Gastroesophageal sphincter (tissue), 4 donors: ENCODE results near the gene LRIG3. TPM values are rescaled to one million over a fixed set of nuclear protein-coding genes. Genes with fewer than 3 reads are reported as not detected.
"Not testable (repeated sequence)": the region's sequence is repeated elsewhere in the genome, so short reads cannot be mapped to it uniquely, and the experiment has no call there.

Experiments used
- ATAC-seq: fragments of 150-250 bp; one replicate; pipeline ENCODE4 v1.9.1; 2016; ENCODE audit warnings: mild to moderate bottlenecking, moderate library complexity
- H3K27ac ChIP-seq, 4 donors: fragments of 200-600 bp; sonication (generic) in 3 of 4; 1 replicate in 3 of 4; 2 replicates in 1 of 4; pipeline ENCODE4 v1.5.1; 2016 to 2019
- H3K27me3 ChIP-seq: fragments of 200-600 bp; sonication (generic); one replicate; pipeline ENCODE4 v1.5.1; 2019
- H3K36me3 ChIP-seq, 2 donors: fragments of 200-600 bp; sonication (generic); one replicate each; pipeline ENCODE4 v1.5.1; 2019; ENCODE audit warnings: control low read depth in 1 of 2
- H3K4me1 ChIP-seq, 3 donors: fragments of 200-600 bp; sonication (generic); 1 replicate in 2 of 3; 2 replicates in 1 of 3; pipeline ENCODE4 v1.5.1; 2016 to 2019; ENCODE audit warnings: control low read depth in 2 of 3
- H3K4me3 ChIP-seq, 2 donors: fragments of 200-600 bp; sonication (generic); one replicate each; pipeline ENCODE4 v1.5.1; 2019; ENCODE audit warnings: mild to moderate bottlenecking in 1 of 2, moderate library complexity in 1 of 2
- H3K9me3 ChIP-seq, 3 donors: fragments of 200-600 bp; sonication (generic); one replicate each; pipeline ENCODE4 v1.5.1; 2017 to 2019; ENCODE audit warnings: control low read depth in 2 of 3
- EP300 ChIP-seq: sonication (generic); formaldehyde crosslinking; IDR thresholded peaks from one replicate; pipeline ENCODE4 v1.6.1; 2017; ENCODE audit warnings: antibody characterized with exemption, mild to moderate bottlenecking
- POLR2A ChIP-seq, 2 donors: fragments of 450-650 bp; IDR thresholded peaks; one replicate each; pipeline ENCODE4 v1.6.1; 2017; ENCODE audit warnings: antibody characterized with exemption in 2 of 2, mild to moderate bottlenecking in 2 of 2, moderate library complexity in 1 of 2
- POLR2AphosphoS5 ChIP-seq: sonication (generic); formaldehyde crosslinking; IDR thresholded peaks from one replicate; pipeline ENCODE4 v1.6.1; 2017; ENCODE audit warnings: antibody characterized with exemption
- WGBS, 2 donors: methylation state at CpG; one replicate each; pipeline ENCODE4 v1.1.5; 2018; ENCODE audit warnings: low coverage in 1 of 2; 5-methylcytosine and 5-hydroxymethylcytosine counted together
- total RNA-seq, 4 donors: library from RNA; depleted of rRNA; stranded (reverse); fragments of >200 nt; gene quantifications; one replicate each; pipeline ENCODE4 v1.1.0, GENCODE V29; 2016
- TF ChIP-seq, protein P1 (sequence below), 4 experiments: fragments of 200-600 bp in 2 of 4; fragments of 450-650 bp in 2 of 4; sonication (generic) in 1 of 4; IDR thresholded peaks; one replicate each; pipeline ENCODE4 v1.5.1; 2017 to 2019; ENCODE audit warnings: antibody characterized with exemption in 4 of 4, mild to moderate bottlenecking in 2 of 4, moderate library complexity in 2 of 4

Gene LRIG3
- total RNA-seq, 4 donors from 2014 or later, result 52.7 to 170 (median 93.3) TPM

DNA sequence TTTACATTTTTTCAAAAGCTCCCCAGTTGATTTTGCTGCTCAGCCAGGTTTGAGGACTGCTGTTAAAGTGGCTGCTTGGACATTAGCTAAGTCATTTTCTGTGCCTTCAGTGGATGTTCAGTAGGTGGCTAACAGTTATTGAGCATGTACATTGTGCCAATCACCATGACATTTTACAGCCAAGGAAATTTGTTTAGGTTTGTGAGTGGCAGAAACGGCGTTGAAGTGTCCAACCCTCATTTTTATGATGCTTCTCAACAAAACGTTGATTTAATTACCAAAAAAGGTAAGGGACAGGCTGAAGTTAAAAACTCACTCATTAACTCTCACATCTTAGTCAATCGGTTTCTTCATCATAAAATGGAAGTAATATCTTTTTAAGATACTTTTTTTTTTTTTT, 37.0 kb upstream of the LRIG3 start:
- Histone ChIP-seq H3K27me3 (no peaks in the 10 kb centered on the region), H3K36me3 (no peaks in the 10 kb centered on the region), H3K4me3 (no peak overlapping the region), H3K4me1 (no peaks in the 10 kb centered on the region), H3K9me3 (no peaks in the 10 kb centered on the region), H3K27ac (no peak overlapping the region)
- 50 to 79% methylated on average over 1 to 4 of the region's 4 CpGs for WGBS, 2 donors
- ATAC-seq, result no peak
- no peak for TF ChIP-seq EP300

DNA sequence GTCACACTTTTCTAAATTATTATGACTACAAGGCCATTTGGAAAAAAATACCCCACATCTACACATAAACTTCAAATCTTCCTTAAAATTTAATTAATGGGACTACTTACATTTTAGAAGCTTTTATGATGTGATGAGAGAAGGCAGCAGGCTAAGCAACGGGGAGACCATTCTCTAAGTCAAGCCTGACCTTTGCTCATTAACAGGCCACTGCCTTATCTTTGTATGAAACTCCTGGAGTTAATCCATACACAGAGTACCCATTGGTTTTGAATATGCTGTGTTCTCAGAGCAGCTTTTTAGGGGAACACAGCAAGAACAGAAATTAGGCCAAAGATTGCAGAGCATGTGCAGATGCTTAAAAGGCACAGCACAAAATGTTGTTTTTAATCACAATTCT, 35.5 kb upstream of the LRIG3 start:
- no peaks in the 10 kb centered on the region for H3K4me1 ChIP-seq
- H3K36me3 ChIP-seq, result no peaks in the 10 kb centered on the region
- H3K9me3 ChIP-seq, result no peaks in the 10 kb centered on the region
- no peak overlapping the region for H3K4me3 ChIP-seq
- H3K27me3 ChIP-seq, result no peaks in the 10 kb centered on the region
- TF ChIP-seq, protein P1, sequence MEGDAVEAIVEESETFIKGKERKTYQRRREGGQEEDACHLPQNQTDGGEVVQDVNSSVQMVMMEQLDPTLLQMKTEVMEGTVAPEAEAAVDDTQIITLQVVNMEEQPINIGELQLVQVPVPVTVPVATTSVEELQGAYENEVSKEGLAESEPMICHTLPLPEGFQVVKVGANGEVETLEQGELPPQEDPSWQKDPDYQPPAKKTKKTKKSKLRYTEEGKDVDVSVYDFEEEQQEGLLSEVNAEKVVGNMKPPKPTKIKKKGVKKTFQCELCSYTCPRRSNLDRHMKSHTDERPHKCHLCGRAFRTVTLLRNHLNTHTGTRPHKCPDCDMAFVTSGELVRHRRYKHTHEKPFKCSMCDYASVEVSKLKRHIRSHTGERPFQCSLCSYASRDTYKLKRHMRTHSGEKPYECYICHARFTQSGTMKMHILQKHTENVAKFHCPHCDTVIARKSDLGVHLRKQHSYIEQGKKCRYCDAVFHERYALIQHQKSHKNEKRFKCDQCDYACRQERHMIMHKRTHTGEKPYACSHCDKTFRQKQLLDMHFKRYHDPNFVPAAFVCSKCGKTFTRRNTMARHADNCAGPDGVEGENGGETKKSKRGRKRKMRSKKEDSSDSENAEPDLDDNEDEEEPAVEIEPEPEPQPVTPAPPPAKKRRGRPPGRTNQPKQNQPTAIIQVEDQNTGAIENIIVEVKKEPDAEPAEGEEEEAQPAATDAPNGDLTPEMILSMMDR (IDR thresholded peaks at IDR 0.05), result no peak
- TF ChIP-seq POLR2AphosphoS5 (no peak), POLR2A (IDR thresholded peaks at IDR 0.05) (no peak), EP300 (no peak)
- no peak overlapping the region for H3K27ac ChIP-seq
- WGBS, 2 donors, result 77 to 89% methylated on average over 1 of the region's 1 CpG
- ATAC-seq, result no peak

DNA sequence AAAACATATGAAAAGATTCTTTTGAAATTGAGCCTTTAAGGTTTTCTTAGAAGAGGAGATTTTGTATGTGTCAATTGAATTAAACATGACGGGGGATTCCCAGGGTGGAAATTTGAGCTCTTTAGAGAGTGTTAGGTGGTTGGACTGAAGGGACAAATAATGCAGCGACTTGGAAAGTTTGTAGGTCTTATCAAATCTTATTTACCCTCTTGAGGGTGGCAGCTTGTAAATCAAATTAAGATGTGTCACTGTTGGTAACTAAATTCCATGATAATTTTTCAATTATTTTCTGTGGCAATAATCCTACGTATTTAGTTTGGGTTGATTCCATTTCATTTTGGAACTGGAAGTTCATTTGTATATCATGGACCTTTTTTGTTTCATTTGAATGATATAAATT, 33.7 kb upstream of the LRIG3 start:
- WGBS, 2 donors, result 77 to 80% methylated on average over 3 of the region's 3 CpGs
- H3K9me3 ChIP-seq, result peaks cover 0 to 5% (median 0%) of the 10 kb centered on the region in 3 donors
- TF ChIP-seq POLR2A (IDR thresholded peaks at IDR 0.05) (no peak), POLR2AphosphoS5 (no peak), EP300 (no peak)

DNA sequence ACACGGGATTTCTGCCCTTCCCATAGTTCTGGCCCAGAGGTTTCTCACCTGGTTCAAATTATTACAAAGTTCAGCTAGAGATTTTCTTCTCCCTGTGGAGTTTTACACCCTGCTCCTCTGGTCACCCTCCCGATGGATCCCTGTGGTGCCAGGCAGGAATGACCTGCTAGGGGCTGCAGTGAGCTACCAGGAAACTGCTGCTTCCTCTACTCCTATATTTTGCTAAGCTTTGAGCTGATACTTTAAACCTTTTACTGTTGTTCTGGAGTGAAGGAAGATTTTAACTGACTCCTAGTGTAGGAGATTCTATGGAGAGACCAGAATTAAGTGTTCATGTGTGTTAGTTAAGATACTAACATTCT, 30.4 kb upstream of the LRIG3 start:
- H3K4me1 ChIP-seq, result no peaks in the 10 kb centered on the region
- ATAC-seq, result no peak
- H3K4me3 ChIP-seq, result no peak overlapping the region
- H3K27ac ChIP-seq, result no peak overlapping the region
- H3K9me3 ChIP-seq, result peaks cover 0 to 10% (median 0%) of the 10 kb centered on the region in 3 donors
- H3K36me3 ChIP-seq, result no peaks in the 10 kb centered on the region
- TF ChIP-seq EP300 (no peak), POLR2A (IDR thresholded peaks at IDR 0.05) (no peak)
- H3K27me3 ChIP-seq, result no peaks in the 10 kb centered on the region
- WGBS, 2 donors, result 14% methylated on average over 1 of the region's 2 CpGs; no CpG with 5 or more reads in 1 of the 2 donors

More for the DNA sequence above, 33.7 kb upstream of the LRIG3 start:
- H3K4me1 ChIP-seq, result no peaks in the 10 kb centered on the region
- no peak overlapping the region for H3K27ac ChIP-seq
- no peaks in the 10 kb centered on the region for H3K36me3 ChIP-seq
- no peaks in the 10 kb centered on the region for H3K27me3 ChIP-seq
- no peak for ATAC-seq
- no peak overlapping the region for H3K4me3 ChIP-seq

DNA sequence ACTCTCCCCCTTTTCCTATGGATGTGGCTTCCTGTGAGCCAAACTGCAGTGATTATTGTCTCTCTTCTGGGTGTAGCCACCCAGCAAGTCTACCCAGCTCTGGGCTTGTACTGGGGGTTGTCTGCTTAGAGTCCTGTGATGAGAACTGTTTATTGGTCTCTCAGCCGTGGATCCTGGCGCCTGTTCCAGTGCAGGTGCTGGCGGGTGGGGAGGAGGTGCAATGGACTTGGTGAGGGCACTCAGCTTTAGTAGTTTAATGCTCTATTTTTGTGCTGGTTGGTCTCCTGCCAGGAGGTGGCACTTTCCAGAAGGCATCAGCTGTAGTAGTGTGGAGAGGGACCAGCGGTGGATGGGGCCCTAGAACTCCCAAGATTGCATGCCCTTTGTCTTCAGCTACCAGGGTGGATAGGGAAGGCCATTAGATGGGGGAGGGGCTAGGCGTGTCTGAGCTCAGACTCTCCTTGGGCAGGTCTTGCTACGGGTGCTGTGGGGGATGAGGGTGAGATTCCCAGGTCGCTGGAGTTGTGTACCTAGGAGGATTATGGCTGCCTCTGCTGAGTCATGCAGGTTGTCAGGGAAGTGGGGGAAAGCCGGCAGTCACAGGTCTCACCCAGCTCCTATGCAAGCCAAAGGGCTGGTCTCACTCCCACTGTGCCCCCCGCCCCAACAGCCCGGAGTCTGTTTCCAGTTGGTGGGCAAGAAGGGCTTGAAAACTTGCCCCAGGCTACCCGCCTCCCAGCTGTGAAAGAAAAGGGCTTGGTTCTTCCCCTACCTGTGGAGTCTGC, 29.8 kb upstream of the LRIG3 start:
- not testable (repeated sequence) for H3K27ac ChIP-seq, H3K4me3 ChIP-seq, H3K4me1 ChIP-seq, H3K27me3 ChIP-seq, H3K36me3 ChIP-seq, ATAC-seq
- peaks cover 0 to 10% (median 0%) of the 10 kb centered on the region in 3 donors for H3K9me3 ChIP-seq
- WGBS, 2 donors, result 80 to 90% methylated on average over 1 to 2 of the region's 11 CpGs

DNA sequence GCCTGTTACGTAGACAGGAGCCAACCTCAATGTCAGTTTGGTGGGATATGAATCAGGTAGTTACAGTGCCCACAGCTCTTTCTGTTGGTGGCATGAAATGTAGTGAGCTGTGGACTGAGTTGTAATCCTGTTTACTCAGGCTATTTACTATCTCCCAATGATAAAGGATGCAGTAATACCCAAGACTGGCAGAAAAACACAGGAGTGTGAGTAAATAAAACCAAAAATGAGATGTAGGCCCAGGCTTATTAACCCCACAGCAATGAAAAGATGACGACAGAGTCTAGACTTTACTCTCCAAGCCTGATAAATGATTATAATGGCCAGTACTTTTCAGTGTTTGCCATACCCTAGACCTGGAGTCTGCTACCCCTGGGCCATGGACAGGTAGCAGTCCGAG, 22.8 kb upstream of the LRIG3 start:
- no peaks in the 10 kb centered on the region for H3K9me3 ChIP-seq
- H3K27me3 ChIP-seq, result no peaks in the 10 kb centered on the region
- no peak overlapping the region for H3K27ac ChIP-seq
- ATAC-seq, result no peak
- no peak overlapping the region for H3K4me3 ChIP-seq
- no peaks in the 10 kb centered on the region for H3K36me3 ChIP-seq
- TF ChIP-seq EP300, result no peak
- TF ChIP-seq, protein P1 (IDR thresholded peaks at IDR 0.05), result no peak
- no peak for TF ChIP-seq POLR2AphosphoS5
- no peak for TF ChIP-seq POLR2A (IDR thresholded peaks at IDR 0.05)
- H3K4me1 ChIP-seq, result no peaks in the 10 kb centered on the region
- WGBS, 2 donors, result 82 to 94% methylated on average over 2 to 3 of the region's 3 CpGs

DNA sequence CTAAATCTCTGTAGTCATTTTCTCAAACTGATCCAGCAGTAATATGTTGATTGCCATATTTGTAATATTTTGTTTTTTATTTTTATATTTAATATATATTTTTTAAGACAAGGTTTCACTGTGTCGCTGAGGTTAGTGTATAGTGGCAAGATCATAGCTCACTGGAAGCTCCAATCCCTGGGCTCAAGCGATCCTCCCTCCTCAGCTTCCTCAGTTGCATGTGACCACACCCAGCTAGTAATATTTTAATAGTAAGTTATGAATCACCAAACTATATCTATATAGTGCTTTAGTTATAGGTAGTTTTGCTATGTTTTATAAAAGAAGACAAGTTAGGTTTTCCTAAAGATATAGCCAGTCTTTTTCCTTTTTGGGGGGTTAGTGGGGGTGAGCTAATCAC, 22.0 kb upstream of the LRIG3 start:
- no peaks in the 10 kb centered on the region for H3K27me3 ChIP-seq
- no peak for ATAC-seq
- H3K4me1 ChIP-seq, result no peaks in the 10 kb centered on the region
- H3K4me3 ChIP-seq, result no peak overlapping the region
- no peaks in the 10 kb centered on the region for H3K36me3 ChIP-seq
- no peak for TF ChIP-seq POLR2A (IDR thresholded peaks at IDR 0.05)
- TF ChIP-seq, protein P1 (IDR thresholded peaks at IDR 0.05), result no peak
- no peak for TF ChIP-seq EP300
- TF ChIP-seq POLR2AphosphoS5, result no peak
- H3K9me3 ChIP-seq, result no peaks in the 10 kb centered on the region
- 77 to 91% methylated on average over 2 of the region's 2 CpGs for WGBS, 2 donors
- H3K27ac ChIP-seq, result no peak overlapping the region
